Astrocyte of the cerebellum (primary cell): ENCODE data around the gene CBLN3.

Experiments used
- DNase-seq: peaks from one replicate; pipeline ENCODE4 v3.0.0-alpha.2; 2011; ENCODE audit warnings: low read depth
- H3K4me3 ChIP-seq: 2 replicates; pipeline ENCODE4 v1.5.1; 2011; ENCODE audit warnings: mild to moderate bottlenecking, low read depth, low read length, moderate library complexity
- in situ Hi-C: cut with HindIII; loops from 2 replicates; pipeline ENCODE4 v1.10.0; 2017; ENCODE audit warnings: low sequenced_read_pairs
- TF ChIP-seq, protein P1 (sequence below): IDR thresholded peaks from 2 replicates; pipeline ENCODE4 v1.5.1; 2012; ENCODE audit warnings: low read length, low read depth, moderate library complexity, mild to moderate bottlenecking; ENCODE audit errors: missing control alignments

CBLN3 gene

DNA sequence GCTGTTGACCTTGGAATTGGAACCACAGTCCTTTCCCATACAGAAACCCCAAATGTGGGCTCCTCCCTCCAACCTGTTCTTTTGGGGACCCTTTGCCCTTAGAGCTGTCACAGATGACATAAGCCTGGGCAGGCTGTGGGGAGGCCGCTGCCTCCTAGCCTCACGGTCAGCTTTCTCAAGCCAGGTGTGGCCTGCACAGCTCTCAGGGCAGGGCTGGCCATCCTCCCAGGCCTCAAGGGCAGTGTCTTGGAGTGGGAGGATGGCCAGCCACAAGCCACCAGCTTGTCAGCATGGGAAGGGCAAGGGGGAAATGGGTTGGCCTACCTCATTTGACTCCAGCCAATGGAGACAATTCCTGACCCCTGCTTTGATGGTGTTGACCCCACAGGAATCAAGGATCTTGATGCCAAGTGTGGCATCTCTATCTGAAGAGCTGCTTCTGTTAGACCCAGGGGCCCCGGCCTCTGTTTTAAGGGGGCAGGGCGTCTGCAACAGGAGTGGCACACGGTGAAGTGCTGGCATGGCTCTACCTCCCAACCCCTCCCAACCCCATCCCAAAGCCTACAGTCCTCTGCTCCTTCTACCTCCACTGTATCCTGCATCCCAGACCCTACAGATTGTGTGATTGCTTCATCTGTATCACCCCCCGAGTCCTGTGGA is 11.5 kb downstream of the CBLN3 start:
- TF ChIP-seq, protein P1, sequence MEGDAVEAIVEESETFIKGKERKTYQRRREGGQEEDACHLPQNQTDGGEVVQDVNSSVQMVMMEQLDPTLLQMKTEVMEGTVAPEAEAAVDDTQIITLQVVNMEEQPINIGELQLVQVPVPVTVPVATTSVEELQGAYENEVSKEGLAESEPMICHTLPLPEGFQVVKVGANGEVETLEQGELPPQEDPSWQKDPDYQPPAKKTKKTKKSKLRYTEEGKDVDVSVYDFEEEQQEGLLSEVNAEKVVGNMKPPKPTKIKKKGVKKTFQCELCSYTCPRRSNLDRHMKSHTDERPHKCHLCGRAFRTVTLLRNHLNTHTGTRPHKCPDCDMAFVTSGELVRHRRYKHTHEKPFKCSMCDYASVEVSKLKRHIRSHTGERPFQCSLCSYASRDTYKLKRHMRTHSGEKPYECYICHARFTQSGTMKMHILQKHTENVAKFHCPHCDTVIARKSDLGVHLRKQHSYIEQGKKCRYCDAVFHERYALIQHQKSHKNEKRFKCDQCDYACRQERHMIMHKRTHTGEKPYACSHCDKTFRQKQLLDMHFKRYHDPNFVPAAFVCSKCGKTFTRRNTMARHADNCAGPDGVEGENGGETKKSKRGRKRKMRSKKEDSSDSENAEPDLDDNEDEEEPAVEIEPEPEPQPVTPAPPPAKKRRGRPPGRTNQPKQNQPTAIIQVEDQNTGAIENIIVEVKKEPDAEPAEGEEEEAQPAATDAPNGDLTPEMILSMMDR: no peak
- in situ Hi-C loops: loop anchor here (5.0 kb wide), 1 partner anchor 51 kb away; the partner anchor contains the start of gene NFATC4
- no peak overlapping the region for H3K4me3 ChIP-seq
- no peak for DNase-seq

DNA sequence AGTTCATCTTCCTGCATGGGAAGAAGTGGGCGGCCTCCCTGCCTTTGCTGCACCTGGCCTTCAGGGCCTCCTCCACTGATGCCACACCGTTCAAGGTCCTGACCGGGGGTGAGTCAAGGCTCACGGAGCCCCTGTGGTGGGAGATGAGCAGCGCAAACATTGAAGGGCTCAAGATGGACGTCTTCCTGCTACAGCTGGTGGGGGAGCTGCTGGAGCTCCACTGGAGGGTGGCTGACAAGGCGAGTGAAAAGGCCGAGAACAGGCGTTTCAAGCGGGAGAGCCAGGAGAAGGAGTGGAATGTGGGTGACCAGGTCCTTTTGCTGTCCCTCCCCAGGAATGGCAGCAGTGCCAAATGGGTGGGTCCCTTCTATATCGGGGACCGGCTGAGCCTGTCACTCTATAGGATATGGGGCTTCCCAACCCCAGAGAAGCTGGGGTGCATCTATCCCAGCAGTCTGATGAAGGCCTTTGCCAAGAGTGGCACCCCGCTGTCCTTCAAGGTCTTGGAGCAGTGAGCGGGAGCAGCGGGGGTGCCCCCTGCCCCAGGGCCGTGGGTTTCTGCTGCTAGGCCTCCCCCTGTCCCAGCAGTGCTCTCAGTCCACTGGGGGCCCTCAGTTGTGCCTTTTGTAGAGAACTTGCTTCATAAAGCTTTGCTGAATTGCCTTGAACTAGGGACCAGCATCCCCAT is 12.4 kb downstream of the CBLN3 start:
- TF ChIP-seq, protein P1: no peak
- H3K4me3 ChIP-seq: no peak overlapping the region
- in situ Hi-C loops: loop anchor here (5.0 kb wide), 1 partner anchor 50 kb away; the partner anchor contains the start of gene NFATC4
- no peak for DNase-seq

DNA sequence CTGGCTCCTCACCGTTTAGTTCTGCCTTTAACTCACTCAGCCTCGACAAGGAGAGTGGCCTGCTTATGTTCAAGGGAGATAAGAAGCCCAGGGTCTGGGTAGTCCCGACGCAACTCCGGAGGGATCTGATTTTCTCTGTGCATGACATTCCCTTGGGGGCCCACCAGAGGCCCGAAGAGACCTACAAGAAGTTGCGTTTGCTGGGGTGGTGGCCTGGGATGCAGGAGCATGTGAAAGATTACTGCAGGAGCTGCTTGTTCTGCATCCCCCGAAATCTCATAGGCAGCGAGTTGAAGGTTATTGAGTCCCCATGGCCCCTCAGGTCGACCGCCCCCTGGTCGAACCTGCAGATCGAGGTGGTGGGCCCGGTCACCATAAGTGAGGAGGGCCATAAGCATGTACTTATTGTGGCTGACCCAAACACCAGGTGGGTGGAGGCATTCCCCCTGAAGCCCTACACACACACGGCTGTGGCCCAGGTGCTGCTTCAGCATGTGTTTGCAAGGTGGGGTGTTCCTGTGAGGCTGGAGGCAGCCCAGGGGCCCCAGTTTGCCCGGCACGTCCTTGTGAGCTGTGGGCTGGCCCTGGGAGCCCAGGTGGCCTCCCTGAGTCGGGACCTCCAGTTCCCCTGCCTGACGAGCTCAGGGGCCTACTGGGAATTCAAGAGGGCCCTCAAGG is 13.1 kb downstream of the CBLN3 start:
- DNase-seq: no peak
- no peak overlapping the region for H3K4me3 ChIP-seq
- TF ChIP-seq, protein P1: no peak
- in situ Hi-C loops: loop anchor here (5.0 kb wide), 1 partner anchor 49 kb away; the partner anchor contains the start of gene NFATC4

DNA sequence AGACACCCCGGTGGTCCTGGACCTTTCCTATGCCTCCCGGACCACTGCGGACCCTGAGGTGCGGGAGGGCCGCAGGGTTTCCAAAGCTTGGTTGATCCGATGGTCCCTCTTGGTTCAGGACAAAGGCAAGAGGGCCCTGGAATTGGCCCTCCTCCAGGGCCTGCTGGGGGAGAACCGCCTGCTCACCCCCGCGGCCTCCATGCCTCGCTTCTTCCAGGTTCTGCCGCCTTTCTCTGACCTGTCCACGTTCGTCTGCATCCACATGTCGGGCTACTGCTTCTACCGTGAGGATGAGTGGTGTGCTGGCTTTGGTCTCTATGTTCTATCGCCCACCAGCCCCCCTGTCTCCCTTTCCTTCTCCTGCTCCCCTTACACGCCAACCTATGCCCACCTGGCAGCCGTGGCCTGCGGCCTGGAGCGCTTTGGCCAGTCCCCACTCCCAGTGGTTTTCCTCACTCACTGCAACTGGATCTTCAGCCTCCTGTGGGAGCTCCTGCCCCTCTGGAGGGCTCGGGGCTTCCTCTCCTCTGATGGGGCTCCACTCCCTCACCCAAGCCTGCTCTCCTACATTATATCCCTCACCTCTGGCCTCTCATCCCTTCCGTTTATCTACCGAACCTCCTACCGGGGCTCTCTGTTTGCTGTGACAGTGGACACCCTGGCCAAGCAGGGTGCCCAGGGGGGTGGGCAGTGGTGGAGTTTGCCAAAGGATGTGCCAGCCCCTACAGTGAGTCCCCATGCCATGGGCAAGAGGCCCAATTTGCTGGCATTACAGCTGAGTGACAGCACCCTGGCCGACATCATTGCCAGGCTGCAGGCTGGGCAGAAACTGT is 13.8 kb downstream of the CBLN3 start:
- H3K4me3 ChIP-seq: no peak overlapping the region
- no peak for DNase-seq
- in situ Hi-C loops: loop anchor here (5.0 kb wide), 1 partner anchor 48 kb away; the partner anchor contains the start of gene NFATC4
- TF ChIP-seq, protein P1: no peak

DNA sequence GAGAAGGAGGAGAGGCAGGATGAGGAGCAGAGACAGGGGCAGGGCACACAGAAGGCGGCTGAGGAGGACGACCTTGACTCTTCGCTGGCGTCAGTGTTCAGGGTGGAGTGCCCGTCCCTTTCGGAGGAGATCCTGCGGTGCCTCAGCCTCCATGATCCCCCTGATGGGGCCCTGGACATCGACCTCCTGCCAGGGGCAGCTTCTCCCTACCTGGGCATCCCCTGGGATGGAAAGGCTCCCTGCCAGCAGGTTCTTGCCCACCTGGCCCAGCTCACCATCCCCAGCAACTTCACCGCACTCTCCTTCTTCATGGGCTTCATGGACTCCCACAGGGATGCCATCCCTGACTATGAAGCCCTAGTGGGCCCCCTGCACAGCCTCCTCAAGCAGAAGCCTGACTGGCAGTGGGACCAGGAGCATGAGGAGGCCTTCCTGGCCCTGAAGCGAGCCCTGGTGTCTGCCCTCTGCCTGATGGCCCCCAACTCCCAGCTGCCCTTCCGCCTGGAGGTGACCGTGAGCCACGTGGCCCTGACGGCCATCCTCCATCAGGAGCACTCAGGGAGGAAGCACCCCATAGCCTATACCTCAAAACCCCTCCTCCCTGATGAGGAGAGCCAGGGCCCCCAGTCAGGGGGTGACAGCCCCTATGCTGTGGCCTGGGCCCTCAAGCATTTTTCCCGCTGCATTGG is 14.6 kb downstream of the CBLN3 start:
- in situ Hi-C loops: loop anchor here (5.0 kb wide), 1 partner anchor 48 kb away; the partner anchor contains the start of gene NFATC4
- DNase-seq: no peak
- no peak overlapping the region for H3K4me3 ChIP-seq
- TF ChIP-seq, protein P1: no peak
